ENCODE measurements around the gene ME2.

GRCh38 chr18:50924372-50924771 is 45.5 kb downstream of the ME2 start:
- TF ChIP-seq CTCF (IDR thresholded peaks at IDR 0.05) (no peak), EP300 (IDR thresholded peaks at IDR 0.05) (no peak), POLR2A (IDR thresholded peaks at IDR 0.05) (no peak), POLR2AphosphoS5 (IDR thresholded peaks at IDR 0.05) (no peak)
